VCaP (cell line): ENCODE results near the gene RHBDD1.

ENCODE experiments used
- H3K27ac ChIP-seq: fragments of 450-650 bp; 2 replicates; pipeline ENCODE4 v1.5.1; 2017
- CTCF ChIP-seq: fragments of 450-650 bp; conservative IDR thresholded peaks from 2 replicates; pipeline ENCODE4 v1.5.1; 2017; ENCODE audit warnings: mild to moderate bottlenecking, moderate library complexity

The RHBDD1 gene

DNA sequence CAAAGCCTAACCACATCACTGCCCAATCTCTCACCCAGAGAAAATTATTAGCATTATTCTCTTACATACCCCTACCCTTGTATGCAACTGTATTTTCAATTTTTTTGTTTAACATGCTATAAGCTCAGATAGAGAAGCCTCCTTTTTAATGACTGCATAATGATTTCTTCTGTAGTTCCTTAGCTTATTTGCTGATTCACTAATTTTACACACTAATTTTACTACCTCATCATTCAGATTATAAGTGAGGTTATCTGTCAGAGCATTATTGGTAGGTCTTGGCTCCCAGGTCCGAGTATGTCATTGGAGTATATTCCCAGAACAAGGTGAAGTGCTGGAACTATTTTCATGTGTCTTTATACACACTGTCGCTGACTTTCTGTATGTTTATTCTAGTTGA, 45.4 kb downstream of the RHBDD1 start:
- TF ChIP-seq CTCF = no peak
- no peak overlapping the region for H3K27ac ChIP-seq

GRCh38 chr2:226882606-226883005, 46.8 kb downstream of the RHBDD1 start:
- no peak for TF ChIP-seq CTCF
- H3K27ac ChIP-seq = no peak overlapping the region

DNA sequence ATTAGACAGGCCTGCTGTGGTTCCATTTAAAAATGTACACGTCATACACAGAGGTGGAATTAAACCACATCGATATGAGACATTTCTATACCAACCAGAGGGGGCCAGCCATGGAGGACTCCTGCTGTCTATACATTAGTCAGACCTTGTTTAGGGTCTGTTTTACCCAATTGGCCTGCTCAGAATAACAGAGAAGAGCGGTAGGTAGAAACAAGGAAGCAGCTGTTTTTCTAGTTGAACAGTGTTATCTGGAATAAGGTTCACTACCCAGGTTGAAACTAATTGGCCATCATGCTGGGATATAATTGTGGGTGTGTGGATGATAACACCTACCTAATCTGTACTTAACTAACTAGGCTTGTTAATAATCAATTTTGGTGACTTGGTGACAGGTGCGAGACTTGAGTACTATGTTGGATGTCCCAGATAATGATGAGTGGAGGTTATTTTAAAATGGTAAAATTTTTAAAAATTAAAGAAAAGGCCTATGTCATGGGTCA, 47.5 kb downstream of the RHBDD1 start:
- H3K27ac ChIP-seq = no peak overlapping the region
- no peak for TF ChIP-seq CTCF

- no peak for TF ChIP-seq CTCF
- H3K27ac ChIP-seq = no peak overlapping the region
Observed at GRCh38 chr2:226884166-226884565, 48.3 kb downstream of the RHBDD1 start.

- H3K27ac ChIP-seq = no peak overlapping the region
- TF ChIP-seq CTCF = no peak
Observed at GRCh38 chr2:226885769-226886435, 50.0 kb downstream of the RHBDD1 start.

DNA sequence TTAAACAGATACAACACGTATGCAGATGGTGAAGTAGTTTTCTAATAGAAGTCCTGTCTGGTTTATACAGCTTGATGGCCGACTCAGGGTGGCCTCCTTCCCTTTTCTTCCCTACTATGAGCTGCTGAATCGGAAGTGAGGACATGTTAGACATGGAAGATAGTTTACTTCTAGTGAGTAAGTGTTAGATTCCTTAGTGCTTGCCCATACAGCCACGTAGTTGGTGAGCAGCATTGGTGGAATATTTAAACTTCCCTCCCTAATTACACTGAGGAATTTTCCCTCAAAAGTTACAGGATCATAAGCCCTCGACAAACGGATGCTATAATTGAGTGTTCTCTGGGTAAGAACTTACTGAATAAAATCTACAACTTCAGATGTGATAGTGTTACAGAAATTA, 52.1 kb downstream of the RHBDD1 start:
- no peak overlapping the region for H3K27ac ChIP-seq
- TF ChIP-seq CTCF = no peak

DNA sequence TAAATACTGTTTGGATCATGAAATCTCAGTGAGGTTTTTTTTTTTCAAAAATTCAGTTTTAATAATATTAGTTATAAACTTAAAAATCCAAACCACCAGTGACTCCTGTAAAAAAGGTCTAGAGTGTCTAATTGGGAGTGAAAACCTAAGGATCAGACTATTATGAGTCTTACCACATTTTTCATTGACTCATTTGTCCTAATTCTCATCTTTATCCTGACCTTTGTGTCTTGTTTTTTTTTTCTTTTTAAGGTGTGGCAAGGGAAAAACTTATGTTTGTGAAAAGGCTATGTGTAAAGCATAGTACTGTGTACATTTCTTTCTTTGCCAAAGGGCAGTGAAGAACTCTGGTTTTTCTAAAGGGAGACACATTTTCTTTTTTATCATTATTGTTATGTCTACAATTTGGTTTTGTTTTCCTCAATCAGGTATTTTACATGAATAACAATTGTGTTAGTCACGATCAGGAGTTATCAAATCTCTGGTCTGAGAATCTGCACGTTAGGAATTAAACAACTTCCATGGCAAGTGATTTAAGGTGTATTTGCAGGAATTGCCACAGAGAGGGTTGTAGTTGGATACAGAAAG, 52.6 kb downstream of the RHBDD1 start:
- TF ChIP-seq CTCF = no peak
- H3K27ac ChIP-seq = no peak overlapping the region
